CD14-positive monocyte (primary cell): ENCODE results near the gene SPTAN1. TPM values are rescaled to one million over a fixed set of nuclear protein-coding genes. Genes with fewer than 3 reads are reported as not detected.
"Not testable (repeated sequence)": the region's sequence is repeated elsewhere in the genome, so short reads cannot be mapped to it uniquely, and the experiment has no call there.

Experiments used
- DNase-seq, 3 donors: peaks; one replicate each; pipeline ENCODE4 v3.0.0-alpha.2; 2011 to 2022
- H2AFZ ChIP-seq: 2 replicates; pipeline ENCODE4 v1.6.0; 2012; ENCODE audit warnings: mild to moderate bottlenecking, low read depth, low read length, inconsistent platforms; ENCODE audit not compliant: insufficient read depth, poor library complexity, severe bottlenecking
- H3K27ac ChIP-seq, 2 donors: 1 replicate in 1 of 2; 2 replicates in 1 of 2; pipeline ENCODE4 v1.5.1; 2012 to 2013; ENCODE audit warnings: low read length in 2 of 2, control low read depth in 1 of 2, inconsistent platforms in 1 of 2, low read depth in 1 of 2, mild to moderate bottlenecking in 1 of 2
- H3K27me3 ChIP-seq, 2 donors: one replicate each; pipeline versions ENCODE4 v1.6.0 to v1.6.1; 2011 to 2013; ENCODE audit warnings: low read length in 2 of 2; ENCODE audit not compliant: control insufficient read depth in 2 of 2, insufficient read depth in 2 of 2
- H3K36me3 ChIP-seq, 2 donors: replicated peaks in 1 of 2; 1 replicate in 1 of 2; 2 replicates in 1 of 2; pipeline versions ENCODE4 v1.5.1 to v1.6.1; 2012 to 2013; ENCODE audit warnings: low read length in 2 of 2, control low read depth in 1 of 2, inconsistent platforms in 1 of 2, mild to moderate bottlenecking in 1 of 2; ENCODE audit not compliant: insufficient read depth in 2 of 2, control insufficient read depth in 1 of 2
- H3K4me1 ChIP-seq, 2 donors: 1 replicate in 1 of 2; 2 replicates in 1 of 2; pipeline versions ENCODE4 v1.5.1 to v1.6.1; 2012 to 2013; ENCODE audit warnings: low read length in 2 of 2, control low read depth in 1 of 2, inconsistent platforms in 1 of 2, mild to moderate bottlenecking in 1 of 2, moderate library complexity in 1 of 2; ENCODE audit not compliant: insufficient read depth in 2 of 2, control insufficient read depth in 1 of 2
- H3K4me2 ChIP-seq: replicated peaks from 2 replicates; pipeline ENCODE3; 2012; ENCODE audit warnings: low read length, moderate library complexity, mild to moderate bottlenecking; ENCODE audit not compliant: poor library complexity, severe bottlenecking; ENCODE audit errors: extremely low read depth
- H3K4me3 ChIP-seq, 3 experiments: fragments of 200-600 bp in 1 of 3; sonication (generic) in 1 of 3; replicated peaks in 1 of 3; 1 replicate in 2 of 3; 2 replicates in 1 of 3; pipeline ENCODE4 v1.5.1; 2011 to 2013; ENCODE audit warnings: low read length in 3 of 3, mild to moderate bottlenecking in 3 of 3, control low read depth in 2 of 3, low read depth in 2 of 3, inconsistent platforms in 1 of 3, moderate library complexity in 1 of 3
- H3K79me2 ChIP-seq: 2 replicates; pipeline ENCODE4 v1.6.0; 2012; ENCODE audit warnings: mild to moderate bottlenecking, control low read depth, inconsistent platforms, low read length, moderate library complexity; ENCODE audit not compliant: insufficient read depth
- H3K9ac ChIP-seq: 2 replicates; pipeline ENCODE4 v1.6.0; 2017; ENCODE audit warnings: low read length, mild to moderate bottlenecking; ENCODE audit not compliant: insufficient read depth, poor library complexity, severe bottlenecking
- H3K9me3 ChIP-seq, 2 donors: replicated peaks in 1 of 2; 1 replicate in 1 of 2; 2 replicates in 1 of 2; pipeline versions ENCODE4 v1.5.1 to v1.6.1; 2012 to 2013; ENCODE audit warnings: low read length in 2 of 2, control low read depth in 1 of 2; ENCODE audit not compliant: control insufficient read depth in 1 of 2, insufficient read depth in 1 of 2
- H4K20me1 ChIP-seq: 2 replicates; pipeline ENCODE4 v1.6.0; 2012; ENCODE audit warnings: mild to moderate bottlenecking, low read length, control low read depth, moderate library complexity; ENCODE audit not compliant: insufficient read depth
- H3K27ac Mint-ChIP-seq, 7 donors: one replicate each; pipeline ENCODE4 v1.8.0; 2020; ENCODE audit warnings: mild to moderate bottlenecking in 7 of 7, mixed read lengths in 7 of 7, moderate library complexity in 6 of 7, inconsistent platforms in 2 of 7
- H3K27me3 Mint-ChIP-seq, 3 donors: one replicate each; pipeline ENCODE4 v1.8.0; 2021 to 2022; ENCODE audit warnings: low read depth in 3 of 3, mild to moderate bottlenecking in 3 of 3, mixed read lengths in 3 of 3, moderate library complexity in 3 of 3, inconsistent platforms in 1 of 3
- H3K36me3 Mint-ChIP-seq, 2 donors: one replicate each; pipeline ENCODE4 v1.8.0; 2020; ENCODE audit warnings: mixed read lengths in 2 of 2, inconsistent platforms in 1 of 2, mild to moderate bottlenecking in 1 of 2
- H3K4me1 Mint-ChIP-seq: one replicate; pipeline ENCODE4 v1.8.0; 2020; ENCODE audit warnings: mild to moderate bottlenecking, mixed read lengths
- H3K4me3 Mint-ChIP-seq, 2 donors: one replicate each; pipeline ENCODE4 v1.8.0; 2020; ENCODE audit warnings: mild to moderate bottlenecking in 2 of 2, mixed read lengths in 2 of 2, moderate library complexity in 1 of 2
- H3K9me3 Mint-ChIP-seq, 7 donors: one replicate each; pipeline ENCODE4 v1.8.0; 2020 to 2022; ENCODE audit warnings: mixed read lengths in 7 of 7, mild to moderate bottlenecking in 6 of 7, moderate library complexity in 6 of 7, inconsistent platforms in 2 of 7
- WGBS: methylation state at CpG from one replicate; pipeline ENCODE4 v1.1.5; 2013; ENCODE audit warnings: missing lambda C conversion rate; ENCODE audit not compliant: insufficient coverage; 5-methylcytosine and 5-hydroxymethylcytosine counted together
- intact Hi-C, 2 donors: fragments of 100-400 bp; cut with micrococcal nuclease; formaldehyde crosslinking; loops; one replicate each; pipeline versions ENCODE4 v1.15.0 to v1.15.1; 2023
- polyA plus RNA-seq, 3 donors: library from polyadenylated mRNA; depleted of rRNA in 1 of 3; unstranded in 2 of 3; stranded (reverse) in 1 of 3; fragments of 300-500 nt in 2 of 3; fragments of >200 nt in 1 of 3; fragmentation: Illumina TruSeq in 2 of 3; gene quantifications; 1 replicate in 2 of 3; 2 replicates in 1 of 3; pipeline ENCODE4 v1.2.3, GENCODE V29; 2012 to 2021
- TF ChIP-seq, protein P1 (sequence below): fragments of 200-600 bp; IDR thresholded peaks from one replicate; pipeline ENCODE4 v1.8.0; 2022; ENCODE audit warnings: antibody characterized with exemption, mild to moderate bottlenecking

The SPTAN1 gene
- polyA plus RNA-seq, 3 donors, result 6.2 to 40.8 (median 8.5) TPM

DNA sequence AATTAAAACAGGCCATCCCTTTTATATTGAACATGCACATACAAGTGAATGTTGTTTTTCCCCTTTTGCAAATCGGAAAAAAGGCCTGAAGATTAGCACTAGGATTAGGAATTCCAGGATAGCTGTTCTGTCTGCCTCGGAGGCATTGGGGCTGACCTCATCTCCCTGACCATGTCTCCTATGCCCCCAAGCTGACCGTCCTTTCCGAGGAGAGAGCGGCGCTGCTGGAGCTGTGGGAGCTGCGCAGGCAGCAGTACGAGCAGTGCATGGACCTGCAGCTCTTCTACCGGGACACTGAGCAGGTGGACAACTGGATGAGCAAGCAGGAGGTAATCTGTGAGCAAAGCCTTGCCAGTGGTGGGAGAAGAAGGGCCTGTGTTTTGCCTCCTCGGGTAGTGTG, 28.3 kb downstream of the SPTAN1 start:
- intact Hi-C loops, result no loop called here
- no peak overlapping the region for H3K9ac ChIP-seq
- Mint-ChIP-seq H3K27me3 (peaks cover 0 to 3% (median 2%) of the 10 kb centered on the region in 3 donors), H3K9me3 (peaks cover 0 to 2% (median 0%) of the 10 kb centered on the region in 7 donors), H3K4me1 (no peaks in the 10 kb centered on the region), H3K4me3 (no peak overlapping the region), H3K27ac (no peak overlapping the region), H3K36me3 (peaks cover 94 to 97% of the 10 kb centered on the region in 2 donors)
- H3K79me2 ChIP-seq, result no peaks in the 10 kb centered on the region
- TF ChIP-seq, protein P1, sequence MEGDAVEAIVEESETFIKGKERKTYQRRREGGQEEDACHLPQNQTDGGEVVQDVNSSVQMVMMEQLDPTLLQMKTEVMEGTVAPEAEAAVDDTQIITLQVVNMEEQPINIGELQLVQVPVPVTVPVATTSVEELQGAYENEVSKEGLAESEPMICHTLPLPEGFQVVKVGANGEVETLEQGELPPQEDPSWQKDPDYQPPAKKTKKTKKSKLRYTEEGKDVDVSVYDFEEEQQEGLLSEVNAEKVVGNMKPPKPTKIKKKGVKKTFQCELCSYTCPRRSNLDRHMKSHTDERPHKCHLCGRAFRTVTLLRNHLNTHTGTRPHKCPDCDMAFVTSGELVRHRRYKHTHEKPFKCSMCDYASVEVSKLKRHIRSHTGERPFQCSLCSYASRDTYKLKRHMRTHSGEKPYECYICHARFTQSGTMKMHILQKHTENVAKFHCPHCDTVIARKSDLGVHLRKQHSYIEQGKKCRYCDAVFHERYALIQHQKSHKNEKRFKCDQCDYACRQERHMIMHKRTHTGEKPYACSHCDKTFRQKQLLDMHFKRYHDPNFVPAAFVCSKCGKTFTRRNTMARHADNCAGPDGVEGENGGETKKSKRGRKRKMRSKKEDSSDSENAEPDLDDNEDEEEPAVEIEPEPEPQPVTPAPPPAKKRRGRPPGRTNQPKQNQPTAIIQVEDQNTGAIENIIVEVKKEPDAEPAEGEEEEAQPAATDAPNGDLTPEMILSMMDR, result no peak
- peaks cover 95 to 98% of the 10 kb centered on the region in 2 donors for H3K36me3 ChIP-seq
- over 99% methylated on average over 10 of the region's 10 CpGs for WGBS
- H3K27ac ChIP-seq, result no peak overlapping the region
- DNase-seq, result no peak
- H3K4me3 ChIP-seq, result no peak overlapping the region
- H2AFZ ChIP-seq, result no peak overlapping the region
- no peaks in the 10 kb centered on the region for H3K9me3 ChIP-seq
- no peak overlapping the region for H3K4me2 ChIP-seq
- H4K20me1 ChIP-seq, result no peaks in the 10 kb centered on the region
- H3K27me3 ChIP-seq, result no peaks in the 10 kb centered on the region
- H3K4me1 ChIP-seq, result no peaks in the 10 kb centered on the region

DNA sequence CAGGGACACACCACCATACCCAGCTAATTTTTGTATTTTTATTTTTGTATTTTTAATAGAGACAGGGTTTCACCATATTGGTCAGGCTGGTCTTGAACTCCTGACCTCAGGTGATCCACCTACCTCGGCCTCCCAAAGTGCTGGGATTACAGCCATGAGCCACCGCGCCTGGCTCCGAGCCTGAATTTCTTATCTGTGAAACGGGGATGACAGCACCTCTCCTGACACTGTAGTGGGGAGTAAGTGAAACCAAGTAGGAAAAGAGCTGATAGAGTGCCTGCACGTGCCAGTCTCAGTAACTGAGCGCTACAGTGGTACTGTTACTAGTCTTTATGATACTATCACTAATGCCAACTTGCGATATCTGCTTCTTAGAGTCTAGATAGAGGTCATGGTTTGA, 32.8 kb downstream of the SPTAN1 start:
- Mint-ChIP-seq H3K27ac (peak overlapping the region in 5 of 7 donors; percentile 8 to 78 (median 55)), H3K36me3 (peaks cover 83 to 99% of the 10 kb centered on the region in 2 donors)
- H3K9me3 Mint-ChIP-seq, H3K9ac ChIP-seq, H3K79me2 ChIP-seq, H3K4me1 Mint-ChIP-seq, H2AFZ ChIP-seq, H3K27me3 Mint-ChIP-seq, H3K4me3 Mint-ChIP-seq, H3K9me3 ChIP-seq, H3K27me3 ChIP-seq, H3K4me2 ChIP-seq, DNase-seq, H3K4me3 ChIP-seq, intact Hi-C loops, H3K27ac ChIP-seq, H4K20me1 ChIP-seq, H3K4me1 ChIP-seq: not testable (repeated sequence)
- WGBS, result 100% methylated on average over 3 of the region's 8 CpGs
- peaks cover 86 to 96% of the 10 kb centered on the region in 2 donors for H3K36me3 ChIP-seq

DNA sequence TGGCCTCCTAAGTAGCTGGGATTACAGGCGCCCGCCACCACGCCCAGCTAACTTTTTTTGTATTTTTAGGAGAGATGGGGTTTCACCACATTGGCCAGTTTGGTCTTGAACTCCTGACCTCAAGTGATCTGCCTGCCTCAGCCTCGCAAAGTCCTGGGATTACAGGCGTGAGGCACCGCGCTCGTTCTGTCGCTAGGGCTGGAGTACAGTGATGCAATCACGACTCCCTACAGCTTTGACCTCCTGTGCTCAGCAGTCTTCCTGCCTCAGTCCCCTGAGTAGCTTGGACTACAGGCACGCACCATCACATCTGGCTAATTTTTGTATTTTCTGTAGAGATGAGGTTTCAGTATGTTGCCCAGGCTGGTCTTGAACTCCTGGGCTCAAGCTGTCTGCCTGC, 34.5 kb downstream of the SPTAN1 start:
- H3K4me3 Mint-ChIP-seq, H3K79me2 ChIP-seq, H3K27ac Mint-ChIP-seq, H3K4me1 Mint-ChIP-seq, H3K27ac ChIP-seq, H2AFZ ChIP-seq, H3K4me2 ChIP-seq, H3K9ac ChIP-seq, H3K27me3 ChIP-seq, intact Hi-C loops, H3K9me3 Mint-ChIP-seq, H3K4me1 ChIP-seq, DNase-seq, H3K9me3 ChIP-seq, H3K27me3 Mint-ChIP-seq, H4K20me1 ChIP-seq, H3K4me3 ChIP-seq: not testable (repeated sequence)
- H3K36me3 ChIP-seq, result peaks cover 82 to 95% of the 10 kb centered on the region in 2 donors
- WGBS, result 85% methylated on average over 6 of the region's 11 CpGs
- H3K36me3 Mint-ChIP-seq, result peaks cover 78 to 99% of the 10 kb centered on the region in 2 donors
